CD8-positive, alpha-beta memory T cell (primary cell): Measurements from ENCODE around the gene COL26A1. TPM values are rescaled to one million over a fixed set of nuclear protein-coding genes. Genes with fewer than 3 reads are reported as not detected.
"Not testable (repeated sequence)": the region's sequence is repeated elsewhere in the genome, so short reads cannot be mapped to it uniquely, and the experiment has no call there.

Experiments
- CTCF ChIA-PET: fragments of 350-600 bp; sonication (Branson Sonifier 250); formaldehyde crosslinking; loops from one replicate; lab custom pipeline; 2021; ENCODE audit warnings: antibody characterized with exemption; lab: Charles Lee
- POLR2A ChIA-PET: fragments of 350-600 bp; sonication (Branson Sonifier 250); formaldehyde crosslinking; loops from one replicate; lab custom pipeline; 2021; ENCODE audit warnings: antibody characterized with exemption; lab: Charles Lee
- DNase-seq, 5 donors: peaks; one replicate each; pipeline versions ENCODE4 v3.0.0 to v3.0.0-alpha.2; 2020 to 2022; ENCODE audit warnings: mixed read lengths in 1 of 5
- H3K27ac ChIP-seq: one replicate; pipeline ENCODE4 v1.7.0; 2013; ENCODE audit warnings: low read depth, mild to moderate bottlenecking, low read length, moderate library complexity
- H3K27me3 ChIP-seq: 2 replicates; pipeline ENCODE4 v1.7.0; 2013; ENCODE audit warnings: low read length, mild to moderate bottlenecking; ENCODE audit not compliant: insufficient read depth, poor library complexity, severe bottlenecking
- H3K36me3 ChIP-seq: 2 replicates; pipeline ENCODE4 v1.7.0; 2013; ENCODE audit warnings: mild to moderate bottlenecking, low read length, moderate library complexity; ENCODE audit not compliant: insufficient read depth
- H3K4me1 ChIP-seq: 2 replicates; pipeline ENCODE4 v1.7.0; 2013; ENCODE audit warnings: mild to moderate bottlenecking, low read length, moderate library complexity; ENCODE audit not compliant: insufficient read depth
- H3K4me3 ChIP-seq: 2 replicates; pipeline ENCODE4 v1.7.0; 2013; ENCODE audit warnings: mild to moderate bottlenecking, low read length
- H3K9me3 ChIP-seq: 2 replicates; pipeline ENCODE4 v1.7.0; 2013; ENCODE audit warnings: mild to moderate bottlenecking, low read length
- H3K27ac Mint-ChIP-seq, 8 donors: one replicate each; pipeline ENCODE4 v1.8.0; 2020 to 2021; ENCODE audit warnings: mixed read lengths in 8 of 8, mild to moderate bottlenecking in 6 of 8, inconsistent platforms in 3 of 8, moderate library complexity in 3 of 8
- H3K27me3 Mint-ChIP-seq, 2 donors: one replicate each; pipeline ENCODE4 v1.8.0; 2020 to 2021; ENCODE audit warnings: mixed read lengths in 2 of 2, mild to moderate bottlenecking in 1 of 2, moderate library complexity in 1 of 2
- H3K36me3 Mint-ChIP-seq, 3 donors: one replicate each; pipeline ENCODE4 v1.8.0; 2020 to 2021; ENCODE audit warnings: mixed read lengths in 3 of 3, inconsistent platforms in 1 of 3, mild to moderate bottlenecking in 1 of 3
- H3K4me1 Mint-ChIP-seq, 3 donors: one replicate each; pipeline ENCODE4 v1.8.0; 2020 to 2021; ENCODE audit warnings: mixed read lengths in 3 of 3, inconsistent platforms in 1 of 3, mild to moderate bottlenecking in 1 of 3
- H3K4me3 Mint-ChIP-seq, 7 donors: one replicate each; pipeline ENCODE4 v1.8.0; 2020 to 2021; ENCODE audit warnings: mixed read lengths in 7 of 7, mild to moderate bottlenecking in 6 of 7, moderate library complexity in 4 of 7, inconsistent platforms in 2 of 7
- H3K9me3 Mint-ChIP-seq, 5 donors: one replicate each; pipeline ENCODE4 v1.8.0; 2020 to 2022; ENCODE audit warnings: mixed read lengths in 5 of 5, mild to moderate bottlenecking in 3 of 5, moderate library complexity in 2 of 5, inconsistent platforms in 1 of 5
- polyA plus RNA-seq: library from polyadenylated mRNA; unstranded; fragments of 300-500 nt; fragmentation: Illumina TruSeq; gene quantifications from one replicate; pipeline ENCODE4 v1.2.3, GENCODE V29; 2021
- total RNA-seq, 2 experiments: library from RNA; stranded (reverse); gene quantifications; one replicate each; pipeline ENCODE4 v1.2.3, GENCODE V29; 2021

Gene COL26A1
- total and polyA plus RNA-seq, 3 experiments from 2014 or later, result not detected

GRCh38 chr7:101486433-101487104 is 123.9 kb downstream of the COL26A1 start:
- Mint-ChIP-seq H3K4me1 (no peaks in the 10 kb centered on the region), H3K27me3 (peaks cover 5 to 6% of the 10 kb centered on the region in 2 donors), H3K27ac (no peak overlapping the region), H3K36me3 (no peaks in the 10 kb centered on the region), H3K9me3 (peaks cover 0 to 1% (median 0%) of the 10 kb centered on the region in 5 donors), H3K4me3 (no peak overlapping the region)
- Histone ChIP-seq H3K27ac (no peak overlapping the region), H3K36me3 (no peaks in the 10 kb centered on the region), H3K9me3 (no peaks in the 10 kb centered on the region), H3K27me3 (no peaks in the 10 kb centered on the region), H3K4me1 (no peaks in the 10 kb centered on the region), H3K4me3 (no peak overlapping the region)
- ChIA-PET CTCF (no interaction called here), POLR2A (interaction anchor here (0.7 kb wide), 1 partner anchor 49 kb away, joined by 3 read pairs; no protein-coding TSS in a partner anchor)
- no peak for DNase-seq

- Mint-ChIP-seq H3K4me1 (no peaks in the 10 kb centered on the region), H3K36me3 (no peaks in the 10 kb centered on the region), H3K4me3 (no peak overlapping the region), H3K27ac (no peak overlapping the region), H3K9me3 (peaks cover 0 to 1% (median 0%) of the 10 kb centered on the region in 5 donors), H3K27me3 (peaks cover 7 to 9% of the 10 kb centered on the region in 2 donors)
- ChIA-PET CTCF (no interaction called here), POLR2A (interaction anchor here (0.7 kb wide), 1 partner anchor 50 kb away, joined by 3 read pairs; no protein-coding TSS in a partner anchor)
- H3K4me1 ChIP-seq, result no peaks in the 10 kb centered on the region
- H3K36me3 ChIP-seq, result no peaks in the 10 kb centered on the region
- H3K27ac ChIP-seq, result no peak overlapping the region
- no peak for DNase-seq
- H3K27me3 ChIP-seq, result no peaks in the 10 kb centered on the region
- no peak overlapping the region for H3K4me3 ChIP-seq
- H3K9me3 ChIP-seq, result no peaks in the 10 kb centered on the region
Observed at GRCh38 chr7:101487105-101487458, 124.4 kb downstream of the COL26A1 start.

DNA sequence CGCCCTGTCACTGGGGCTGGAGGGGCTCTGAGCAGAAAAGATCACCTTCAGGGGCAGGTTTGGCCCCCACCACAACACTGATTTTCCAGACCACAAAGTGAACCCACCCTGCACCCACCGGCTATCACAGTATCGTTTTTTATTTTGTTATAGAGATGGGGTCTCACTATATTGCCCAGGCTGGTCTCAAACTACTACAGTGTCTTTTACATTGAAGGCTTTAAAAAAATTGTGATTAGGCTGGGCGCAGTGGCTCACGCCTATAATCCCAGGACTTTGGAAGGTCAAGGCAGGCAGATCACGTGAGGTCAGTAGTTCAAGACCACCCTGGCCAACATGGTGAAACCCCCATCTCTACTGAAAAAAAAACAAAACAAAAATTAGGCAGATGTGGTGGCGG is 125.1 kb downstream of the COL26A1 start:
- Mint-ChIP-seq H3K4me1 (no peaks in the 10 kb centered on the region), H3K27me3 (peaks cover 7 to 9% of the 10 kb centered on the region in 2 donors), H3K27ac (no peak overlapping the region), H3K4me3 (no peak overlapping the region), H3K9me3 (no peaks in the 10 kb centered on the region), H3K36me3 (no peaks in the 10 kb centered on the region)
- no peak overlapping the region for H3K27ac ChIP-seq
- H3K27me3 ChIP-seq, result no peaks in the 10 kb centered on the region
- H3K9me3 ChIP-seq, result no peaks in the 10 kb centered on the region
- no peaks in the 10 kb centered on the region for H3K36me3 ChIP-seq
- no peak for DNase-seq
- no peaks in the 10 kb centered on the region for H3K4me1 ChIP-seq
- ChIA-PET CTCF (no interaction called here), POLR2A (no interaction called here)
- H3K4me3 ChIP-seq, result no peak overlapping the region

DNA sequence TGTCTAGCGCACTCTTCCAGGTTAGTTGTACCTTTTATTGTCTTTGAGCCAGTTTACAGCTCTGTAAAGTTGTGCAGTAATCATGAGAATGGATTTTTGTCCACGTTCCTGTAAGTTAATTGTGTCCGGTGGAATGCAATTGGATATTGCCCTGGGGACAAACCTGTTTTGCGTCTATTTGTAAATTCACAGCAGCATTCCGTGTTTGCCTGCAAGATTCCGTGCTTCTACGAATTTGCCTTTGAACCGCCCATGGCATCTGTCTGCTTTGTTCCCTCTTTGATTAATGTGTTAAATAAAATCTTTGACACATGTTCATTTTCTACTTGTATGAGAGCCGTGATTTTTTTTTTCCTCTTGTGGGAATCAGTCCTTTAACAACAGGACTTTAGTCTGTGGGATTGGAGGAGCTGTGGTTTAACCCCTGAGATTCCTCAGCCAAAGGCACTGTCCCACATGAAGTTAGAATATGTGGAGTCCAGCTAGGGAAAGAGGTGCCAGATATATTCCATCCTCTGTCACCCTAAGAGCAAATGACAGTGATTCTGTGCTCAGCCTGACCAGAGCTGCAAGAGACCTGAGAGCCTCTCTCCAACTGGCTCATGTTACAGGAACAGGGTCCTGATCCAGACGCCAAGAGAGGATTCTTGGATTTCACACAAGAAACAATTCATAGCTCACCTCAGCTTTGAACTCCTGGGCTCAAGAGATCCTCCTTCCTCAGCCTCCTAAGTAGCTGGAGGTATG is 126.3 kb downstream of the COL26A1 start:
- CTCF ChIA-PET, result no interaction called here

GRCh38 chr7:101490439-101490838 is 127.8 kb downstream of the COL26A1 start:
- H3K36me3 ChIP-seq, POLR2A ChIA-PET, CTCF ChIA-PET: not testable (repeated sequence)

More for the DNA sequence above, 126.3 kb downstream of the COL26A1 start:
- H3K27me3 ChIP-seq, result no peaks in the 10 kb centered on the region
- Mint-ChIP-seq H3K4me3 (no peak overlapping the region), H3K27ac (no peak overlapping the region), H3K9me3 (peaks cover 0 to 2% (median 0%) of the 10 kb centered on the region in 5 donors), H3K27me3 (peaks cover 7 to 12% of the 10 kb centered on the region in 2 donors), H3K36me3 (no peaks in the 10 kb centered on the region), H3K4me1 (no peaks in the 10 kb centered on the region)
- H3K27ac ChIP-seq, result no peak overlapping the region
- no peaks in the 10 kb centered on the region for H3K9me3 ChIP-seq
- no peaks in the 10 kb centered on the region for H3K36me3 ChIP-seq
- no peak overlapping the region for H3K4me3 ChIP-seq
- POLR2A ChIA-PET, result no interaction called here
- no peaks in the 10 kb centered on the region for H3K4me1 ChIP-seq
- DNase-seq, result no peak

DNA sequence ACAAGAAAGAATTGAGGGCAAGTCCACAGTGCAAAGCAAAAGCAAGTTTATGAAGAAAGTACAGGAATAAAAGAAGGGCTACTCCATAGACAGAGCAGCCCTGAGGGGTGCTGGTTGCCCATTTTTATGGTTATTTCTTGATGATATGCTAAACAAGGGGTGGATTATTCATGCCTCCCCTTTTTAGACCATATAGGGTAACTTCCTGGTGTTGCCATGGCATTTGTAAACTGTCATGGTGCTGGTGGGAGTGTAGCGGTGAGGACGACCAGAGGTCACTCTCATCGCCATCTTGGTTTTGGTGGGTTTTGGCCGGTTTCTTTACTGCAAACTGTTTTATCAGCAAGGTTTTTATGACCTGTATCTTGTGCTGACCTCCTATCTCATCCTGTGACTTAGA is 128.8 kb downstream of the COL26A1 start:
- H3K9me3 ChIP-seq, H3K4me3 Mint-ChIP-seq, CTCF ChIA-PET, H3K4me3 ChIP-seq, DNase-seq, H3K36me3 Mint-ChIP-seq, H3K27ac Mint-ChIP-seq, H3K36me3 ChIP-seq, H3K4me1 Mint-ChIP-seq, H3K27me3 ChIP-seq, H3K9me3 Mint-ChIP-seq, H3K27ac ChIP-seq, H3K4me1 ChIP-seq, POLR2A ChIA-PET: not testable (repeated sequence)
- H3K27me3 Mint-ChIP-seq, result peaks cover 7 to 16% of the 10 kb centered on the region in 2 donors

More at GRCh38 chr7:101490439-101490838, 127.8 kb downstream of the COL26A1 start:
- not testable (repeated sequence) for H3K27ac Mint-ChIP-seq, H3K27me3 ChIP-seq, H3K36me3 Mint-ChIP-seq, H3K4me3 ChIP-seq, DNase-seq, H3K4me1 ChIP-seq, H3K9me3 ChIP-seq, H3K4me3 Mint-ChIP-seq, H3K4me1 Mint-ChIP-seq, H3K9me3 Mint-ChIP-seq, H3K27ac ChIP-seq
- H3K27me3 Mint-ChIP-seq, result peaks cover 7 to 12% of the 10 kb centered on the region in 2 donors

DNA sequence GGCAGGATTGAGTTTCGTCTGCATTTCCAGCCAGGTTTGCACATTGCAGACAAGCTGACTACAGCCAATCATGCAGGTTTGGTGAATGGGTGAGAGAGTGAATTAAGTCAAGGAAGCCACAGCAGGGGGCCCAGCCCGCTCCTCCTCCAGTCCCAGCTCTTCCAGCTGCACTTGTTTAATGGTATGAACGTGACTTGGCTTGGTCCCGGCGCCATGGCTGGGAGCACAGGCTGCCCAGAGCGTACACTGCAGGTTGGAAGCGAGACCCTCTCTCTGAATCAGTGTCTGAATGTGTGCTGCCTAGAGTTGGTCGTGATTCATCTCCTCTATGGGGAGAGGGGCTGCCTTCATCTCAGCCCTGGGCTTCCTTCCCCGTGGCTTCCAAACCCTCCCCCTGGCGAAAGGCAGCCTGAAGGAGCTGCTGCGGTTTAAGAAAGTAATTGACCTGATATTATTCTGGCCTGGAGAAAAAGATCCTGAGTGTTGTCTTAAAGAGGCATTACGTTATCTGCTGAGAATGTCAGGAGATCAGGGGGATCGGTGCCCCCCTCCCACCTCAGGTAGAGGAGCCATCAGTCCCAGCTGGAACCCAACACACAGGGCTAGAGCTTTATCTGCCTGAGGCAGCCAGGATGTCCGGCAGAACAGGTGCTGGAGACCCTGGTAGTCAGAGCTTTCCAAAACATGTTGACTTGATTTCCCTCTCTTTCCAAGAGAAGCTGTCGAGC is 132.1 kb downstream of the COL26A1 start:
- H3K4me1 ChIP-seq, result no peaks in the 10 kb centered on the region
- no peaks in the 10 kb centered on the region for H3K4me1 Mint-ChIP-seq
- peaks cover 4 to 16% of the 10 kb centered on the region in 2 donors for H3K27me3 Mint-ChIP-seq
- H3K9me3 Mint-ChIP-seq, result peaks cover 0 to 2% (median 0%) of the 10 kb centered on the region in 5 donors
- no peaks in the 10 kb centered on the region for H3K36me3 ChIP-seq
- no peak overlapping the region for H3K4me3 Mint-ChIP-seq
- H3K4me3 ChIP-seq, result no peak overlapping the region
- CTCF ChIA-PET, result no interaction called here
- no peak for DNase-seq
- POLR2A ChIA-PET, result no interaction called here
- H3K36me3 Mint-ChIP-seq, result no peaks in the 10 kb centered on the region
- H3K27me3 ChIP-seq, result no peaks in the 10 kb centered on the region
- H3K27ac Mint-ChIP-seq, result no peak overlapping the region
- no peaks in the 10 kb centered on the region for H3K9me3 ChIP-seq
- no peak overlapping the region for H3K27ac ChIP-seq

DNA sequence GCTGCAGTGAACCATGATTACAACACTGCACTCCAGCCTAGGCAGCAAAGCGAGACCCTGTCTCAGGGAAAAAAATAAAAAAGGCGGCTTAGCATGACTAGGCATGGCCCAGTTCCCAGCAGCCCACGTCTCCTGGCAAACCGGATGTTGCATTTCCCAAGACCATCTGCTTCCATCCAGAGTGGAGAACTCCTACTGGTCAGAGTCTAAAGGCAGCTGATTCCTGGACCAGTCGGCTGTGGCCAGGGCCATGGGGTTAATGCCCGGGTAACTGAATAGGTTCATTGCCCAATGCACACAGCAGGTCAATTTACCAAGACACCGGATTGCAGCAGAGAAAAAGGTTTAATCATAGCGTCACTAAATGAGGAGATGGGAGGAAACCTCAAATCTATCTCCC is 133.3 kb downstream of the COL26A1 start:
- peaks cover 0 to 2% (median 0%) of the 10 kb centered on the region in 5 donors for H3K9me3 Mint-ChIP-seq

More for the DNA sequence above, 133.3 kb downstream of the COL26A1 start:
- H3K4me3 ChIP-seq, result no peak overlapping the region
- Mint-ChIP-seq H3K27ac (peak overlapping the region in 1 of 8 donors; percentile 77), H3K4me3 (no peak overlapping the region), H3K36me3 (no peaks in the 10 kb centered on the region), H3K27me3 (peaks cover 4 to 16% of the 10 kb centered on the region in 2 donors), H3K4me1 (no peaks in the 10 kb centered on the region)
- no peaks in the 10 kb centered on the region for H3K4me1 ChIP-seq
- H3K27me3 ChIP-seq, result no peaks in the 10 kb centered on the region
- H3K27ac ChIP-seq, result no peak overlapping the region
- POLR2A ChIA-PET, result no interaction called here
- DNase-seq, result no peak
- H3K36me3 ChIP-seq, result no peaks in the 10 kb centered on the region
- H3K9me3 ChIP-seq, result no peaks in the 10 kb centered on the region
- CTCF ChIA-PET, result no interaction called here
